ENCODE measurements around the gene MCCD1.

GRCh38 chr6:31548544-31548873, 19.7 kb downstream of the MCCD1 start:
- TF ChIP-seq CTCF (IDR thresholded peaks at IDR 0.05; ENCODE audit: low read depth, low read length) = no peak
- no peak for TF ChIP-seq EZH2phosphoT487 (IDR thresholded peaks at IDR 0.05; ENCODE audit: low read depth)
